Tongue (tissue), 2 donors: Measurements from ENCODE around the gene SLC25A44. TPM values are rescaled to one million over a fixed set of nuclear protein-coding genes. Genes with fewer than 3 reads are reported as not detected.
"Not testable (repeated sequence)": the region's sequence is repeated elsewhere in the genome, so short reads cannot be mapped to it uniquely, and the experiment has no call there.

ENCODE experiments used
- DNase-seq: peaks from one replicate; pipeline ENCODE4 v3.0.0-alpha.2; 2015
- total RNA-seq: library from RNA; depleted of rRNA; stranded (reverse); fragments of >200 nt; gene quantifications from one replicate; pipeline ENCODE4 v1.2.3, GENCODE V29; 2014

The SLC25A44 gene
- total RNA-seq, 1 donor from 2014 or later, result 9.4 TPM

GRCh38 chr1:156164125-156164831 lies 29.6 kb upstream of the SLC25A44 start:
- DNase-seq, result no peak

- no peak for DNase-seq
These were observed 28.8 kb upstream of the SLC25A44 start for GRCh38 chr1:156165083-156165482.

DNA sequence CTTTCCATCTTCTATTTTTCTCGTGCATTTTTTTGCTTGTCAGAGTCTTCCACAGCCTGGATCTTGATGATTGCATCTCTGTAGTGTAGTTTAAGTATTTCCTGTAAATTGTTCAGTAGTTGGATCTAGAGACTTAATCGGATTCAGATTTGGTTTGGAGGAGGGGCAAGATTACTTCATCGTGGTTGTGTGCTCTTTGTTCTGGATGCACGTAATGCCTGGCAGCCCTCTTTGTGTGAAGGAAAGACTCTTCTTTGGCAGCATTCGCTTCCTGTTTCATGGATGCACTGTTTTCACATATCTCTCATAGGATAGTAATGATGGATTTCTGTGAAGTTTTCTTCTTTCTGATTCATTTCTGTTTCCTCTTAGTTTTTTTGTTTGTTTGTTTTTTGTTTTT lies 26.4 kb upstream of the SLC25A44 start:
- DNase-seq, result no peak

- DNase-seq, result no peak
These were observed 21.0 kb upstream of the SLC25A44 start for GRCh38 chr1:156172696-156173470.

DNA sequence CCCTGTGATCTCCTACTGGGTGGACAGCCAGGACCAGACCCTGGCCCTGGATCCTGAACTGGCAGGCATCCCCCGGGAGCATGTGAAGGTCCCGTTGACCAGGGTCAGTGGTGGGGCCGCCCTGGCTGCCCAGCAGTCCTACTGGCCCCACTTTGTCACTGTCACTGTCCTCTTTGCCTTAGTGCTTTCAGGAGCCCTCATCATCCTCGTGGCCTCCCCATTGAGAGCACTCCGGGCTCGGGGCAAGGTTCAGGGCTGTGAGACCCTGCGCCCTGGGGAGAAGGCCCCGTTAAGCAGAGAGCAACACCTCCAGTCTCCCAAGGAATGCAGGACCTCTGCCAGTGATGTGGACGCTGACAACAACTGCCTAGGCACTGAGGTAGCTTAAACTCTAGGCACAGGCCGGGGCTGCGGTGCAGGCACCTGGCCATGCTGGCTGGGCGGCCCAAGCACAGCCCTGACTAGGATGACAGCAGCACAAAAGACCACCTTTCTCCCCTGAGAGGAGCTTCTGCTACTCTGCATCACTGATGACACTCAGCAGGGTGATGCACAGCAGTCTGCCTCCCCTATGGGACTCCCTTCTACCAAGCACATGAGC lies 17.2 kb upstream of the SLC25A44 start:
- no peak for DNase-seq

DNA sequence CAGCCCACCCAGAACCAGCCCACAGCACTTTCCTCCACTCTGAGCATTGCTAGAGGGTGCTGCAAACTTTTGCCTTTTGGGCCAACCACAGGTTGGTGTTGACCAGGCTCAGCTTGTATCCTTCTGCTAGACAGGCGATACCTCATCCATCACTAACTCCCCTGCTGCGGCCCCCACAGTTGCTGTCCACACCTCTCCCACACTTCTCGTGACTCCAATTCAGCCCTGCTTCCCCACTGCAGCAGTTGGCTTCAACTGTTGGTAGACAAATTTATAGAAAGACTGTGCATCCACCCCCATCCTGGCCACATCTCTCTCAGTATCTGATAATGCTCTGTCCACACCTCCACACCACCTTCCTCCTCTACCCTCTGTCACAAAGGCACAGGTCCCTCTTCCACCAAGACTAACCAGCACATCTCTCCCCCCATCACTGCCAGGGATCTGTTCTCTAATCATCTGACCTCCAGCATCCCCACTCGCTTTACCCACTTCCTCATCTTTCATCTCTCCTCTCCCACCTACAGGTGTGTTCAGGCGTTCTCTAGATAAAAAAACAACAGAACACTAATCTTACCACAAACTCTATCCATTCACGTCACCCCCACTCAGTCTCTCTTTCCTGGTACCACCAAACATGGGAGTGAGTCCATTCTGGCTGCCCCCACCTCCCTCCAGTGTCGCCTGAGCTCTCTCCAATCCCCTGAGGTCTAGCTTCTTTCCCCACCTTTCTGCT lies 15.8 kb upstream of the SLC25A44 start:
- no peak for DNase-seq

- DNase-seq, result no peak
These were observed 13.4 kb upstream of the SLC25A44 start for GRCh38 chr1:156180471-156180870.

GRCh38 chr1:156181391-156181924 lies 12.4 kb upstream of the SLC25A44 start:
- not testable (repeated sequence) for DNase-seq

DNA sequence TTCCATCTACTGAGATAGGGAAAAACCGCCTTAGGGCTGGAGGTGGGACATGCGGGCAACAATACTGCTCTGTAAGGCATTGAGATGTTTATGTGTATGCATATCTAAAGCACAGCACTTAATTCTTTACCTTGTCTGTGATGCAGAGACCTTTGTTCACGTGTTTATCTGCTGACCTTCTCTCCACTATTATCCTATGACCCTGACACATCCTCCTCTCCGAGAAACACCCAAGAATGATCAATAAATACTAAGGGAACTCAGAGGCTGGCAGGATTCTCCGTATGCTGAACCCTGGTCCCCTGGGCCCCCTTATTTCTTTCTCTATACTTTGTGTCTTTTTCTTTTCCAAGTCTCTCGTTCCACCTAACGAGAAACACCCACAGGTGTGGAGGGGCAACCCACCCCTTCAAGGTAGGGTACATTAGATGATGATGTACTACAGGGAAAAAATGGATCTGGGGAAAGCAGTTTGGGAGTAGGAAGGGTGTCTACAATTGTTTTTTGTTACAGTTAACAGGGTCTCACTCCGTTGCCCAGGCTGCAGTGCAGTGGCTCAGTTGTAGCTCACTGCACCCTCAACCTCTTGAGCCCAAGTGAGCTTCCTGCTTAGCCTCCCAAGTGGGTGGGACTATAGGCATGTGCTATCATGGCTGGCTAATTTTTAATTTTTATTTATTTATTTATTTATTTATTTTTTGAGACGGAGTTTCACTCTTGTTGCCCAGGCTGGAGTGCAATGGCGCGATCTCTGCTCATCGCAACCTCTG lies 11.7 kb upstream of the SLC25A44 start:
- not testable (repeated sequence) for DNase-seq

DNA sequence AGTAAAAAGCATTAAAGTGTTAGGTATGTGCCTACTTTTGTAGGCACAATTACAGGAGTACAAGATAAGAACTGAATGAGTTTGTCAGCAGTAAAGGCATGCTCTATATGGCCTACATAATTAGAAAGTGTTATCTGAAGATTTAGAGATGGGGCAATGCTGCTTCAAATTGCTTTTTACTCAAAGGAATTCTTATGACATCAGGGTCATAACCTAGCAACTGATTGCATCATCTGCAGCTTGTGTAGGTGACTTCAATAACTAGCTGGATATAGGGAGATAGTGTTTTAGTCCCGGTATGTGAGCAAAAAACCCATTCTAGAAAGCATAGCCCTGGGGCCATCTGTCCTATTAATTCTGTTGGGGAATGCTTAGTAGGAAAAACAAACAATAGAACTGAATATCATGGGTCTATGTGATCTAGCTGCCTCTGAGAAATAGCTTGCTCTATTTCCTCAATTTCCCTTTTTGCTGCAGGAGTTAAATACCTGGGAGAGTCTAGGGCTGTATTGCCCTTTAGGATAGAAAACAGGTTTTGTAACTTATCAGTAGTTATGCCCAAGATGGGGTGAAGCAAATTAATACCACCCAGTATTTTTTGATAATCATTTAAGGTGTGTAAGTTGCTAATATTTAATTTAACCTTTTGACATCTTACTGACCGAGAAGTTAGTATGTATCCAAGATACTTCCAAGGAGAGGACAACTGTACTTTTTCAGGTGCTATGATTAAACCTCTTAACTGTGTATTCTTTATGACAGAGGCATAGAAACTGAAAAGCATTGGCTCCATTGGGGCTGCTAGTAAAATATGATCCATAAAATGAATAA lies 7.3 kb upstream of the SLC25A44 start:
- DNase-seq, result not testable (repeated sequence)

DNA sequence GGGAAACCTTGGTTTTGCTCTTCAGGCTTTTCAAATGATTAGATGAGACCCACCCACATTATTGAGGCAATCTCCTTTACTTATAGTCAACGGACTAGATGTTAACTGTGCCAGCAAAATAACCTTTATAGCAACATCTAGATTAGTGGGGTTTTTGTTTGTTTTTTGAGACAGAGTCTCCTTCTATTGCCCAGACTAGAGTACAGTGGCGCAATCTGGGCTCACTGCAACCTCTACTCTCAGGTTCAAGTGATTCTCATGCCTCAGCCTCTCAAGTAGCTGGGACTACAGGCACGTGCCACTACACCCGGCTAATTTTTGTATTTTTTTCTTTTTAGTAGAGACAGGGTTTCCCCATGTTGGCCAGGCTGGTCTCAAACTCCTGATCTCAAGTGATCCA lies 3.6 kb upstream of the SLC25A44 start:
- DNase-seq, result not testable (repeated sequence)

DNA sequence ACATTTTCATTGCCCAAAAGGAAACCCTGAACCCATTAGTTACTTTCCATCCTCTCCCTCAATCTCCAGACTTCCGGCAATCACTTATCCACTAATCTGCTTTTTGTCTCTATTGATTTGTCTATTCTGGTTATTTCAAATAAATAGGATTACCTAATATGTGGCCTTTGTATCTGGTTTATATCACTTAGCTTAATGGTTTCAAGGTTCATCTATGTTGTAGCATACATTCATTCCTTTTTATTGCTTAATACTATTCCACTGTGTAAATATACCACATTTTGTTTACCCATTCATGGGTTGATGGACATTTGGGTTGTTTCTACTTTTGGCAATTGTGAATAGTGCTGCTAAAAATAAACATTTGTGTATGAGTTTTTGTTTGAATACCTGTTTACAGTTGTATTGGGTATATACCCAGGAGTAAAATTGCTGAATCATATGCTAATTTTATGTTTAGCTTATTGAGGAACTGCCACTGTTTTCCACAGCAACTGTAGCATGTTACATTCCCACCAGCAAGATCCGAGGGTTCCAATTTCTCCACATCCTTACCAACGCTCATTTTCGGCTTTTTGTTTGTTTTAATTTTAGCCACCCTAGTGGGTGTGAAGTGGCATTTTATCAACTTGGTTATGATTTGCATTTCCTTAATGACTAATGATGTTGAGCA lies 2.5 kb upstream of the SLC25A44 start:
- no peak for DNase-seq

DNA sequence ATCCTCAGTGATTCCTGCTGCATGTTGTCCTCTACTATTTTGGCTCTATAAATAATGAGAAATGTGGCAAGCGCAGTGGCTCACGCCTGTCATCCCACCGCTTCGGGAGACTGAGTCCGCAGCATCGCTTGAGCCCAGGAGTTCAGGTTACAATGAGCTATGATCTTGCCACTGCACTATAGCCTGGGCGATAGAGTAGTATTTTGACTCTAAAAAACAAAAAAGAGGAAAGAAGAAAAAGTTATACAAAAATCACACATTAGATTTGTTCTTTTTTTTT lies 756 bp upstream of the SLC25A44 start:
- DNase-seq, result no peak

DNA sequence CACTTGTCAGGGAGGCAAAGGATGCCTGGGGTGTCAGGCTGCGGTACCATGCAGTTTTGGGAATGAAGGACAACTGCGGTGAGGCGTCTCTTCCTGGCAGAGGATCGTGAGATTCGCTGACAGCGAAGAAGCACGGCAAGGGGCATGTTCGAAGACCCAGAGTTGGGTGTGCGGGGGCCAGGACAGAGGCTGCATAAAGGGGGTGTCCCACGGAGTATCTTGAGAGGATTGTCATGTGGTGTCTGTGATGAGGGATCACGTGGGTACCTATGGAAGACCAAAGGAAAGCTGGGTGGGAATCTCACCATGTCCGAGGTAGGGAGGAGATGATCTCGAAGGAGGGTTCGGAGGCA lies 372 bp downstream of the SLC25A44 start:
- DNase-seq, result no peak

GRCh38 chr1:156195853-156196252 lies 1.9 kb downstream of the SLC25A44 start:
- no peak for DNase-seq

GRCh38 chr1:156196445-156196844 lies 2.5 kb downstream of the SLC25A44 start:
- no peak for DNase-seq

GRCh38 chr1:156198831-156199349 lies 5.0 kb downstream of the SLC25A44 start:
- DNase-seq, result no peak

GRCh38 chr1:156200044-156200443 lies 6.1 kb downstream of the SLC25A44 start:
- DNase-seq, result no peak

DNA sequence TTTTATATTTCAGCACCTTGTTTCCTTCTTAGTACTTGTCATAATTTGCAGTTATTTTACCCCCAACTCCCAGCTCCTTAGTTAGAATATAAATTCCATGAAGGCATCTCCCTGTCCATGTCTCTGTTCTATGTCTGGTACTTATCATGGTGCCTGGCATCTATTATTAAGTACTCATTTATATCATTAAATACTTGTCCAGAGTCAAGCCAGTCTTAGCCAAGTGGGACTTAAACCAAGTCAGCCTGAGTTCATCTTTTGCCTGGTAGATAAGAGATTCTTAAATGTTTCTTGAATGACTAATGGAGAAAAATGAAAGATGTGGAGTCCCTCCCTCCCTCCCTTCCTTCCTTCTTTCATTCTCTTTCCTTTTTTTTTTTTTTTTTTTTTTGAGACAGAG lies 9.4 kb downstream of the SLC25A44 start:
- DNase-seq, result no peak

GRCh38 chr1:156204686-156205085 lies 10.8 kb downstream of the SLC25A44 start:
- no peak for DNase-seq
